GM19043 (cell line): Measurements from ENCODE around the gene DFFA.
"Not testable (repeated sequence)": the region's sequence is repeated elsewhere in the genome, so short reads cannot be mapped to it uniquely, and the experiment has no call there.

ENCODE experiments used
- ATAC-seq: cut with Tn5 transposase; IDR thresholded peaks from one replicate; pipeline ENCODE4 v1.9.1; 2021; ENCODE audit warnings: low read depth; ENCODE audit not compliant: unreplicated experiment

The DFFA gene

GRCh38 chr1:10431070-10431730 is 41.1 kb downstream of the DFFA start:
- no peak for ATAC-seq

- ATAC-seq = peak; percentile 69
Measured at GRCh38 chr1:10430216-10431069, 41.9 kb downstream of the DFFA start, which contains the start of gene CENPS. Gene CENPS (plus strand): TSS chr1:10430433. CDS start chr1:10430518, 85 bp downstream.

GRCh38 chr1:10429868-10430215 is 42.5 kb downstream of the DFFA start:
- ATAC-seq = no peak

DNA sequence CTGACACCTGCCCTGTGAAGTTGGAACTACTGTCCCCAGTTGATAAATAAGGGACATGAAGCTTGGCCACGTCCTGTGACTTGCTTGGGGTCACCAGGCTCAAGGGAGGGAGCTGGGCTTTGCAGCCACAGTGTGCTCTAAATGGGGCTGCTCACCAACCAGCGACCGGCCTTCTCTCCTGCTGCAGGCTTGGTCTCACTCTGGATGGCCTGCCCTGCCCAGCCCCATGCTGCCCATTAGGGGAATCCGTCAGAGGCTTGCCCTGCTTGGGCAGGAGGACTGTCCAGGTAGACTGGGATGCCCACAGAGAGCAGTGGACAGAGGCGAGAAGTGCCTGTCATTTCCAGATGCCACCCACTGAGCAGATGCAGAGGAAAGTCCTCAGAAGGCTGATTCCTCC is 43.3 kb downstream of the DFFA start:
- ATAC-seq = no peak

GRCh38 chr1:10426535-10426848 is 45.8 kb downstream of the DFFA start:
- not testable (repeated sequence) for ATAC-seq

- ATAC-seq = not testable (repeated sequence)
Measured at GRCh38 chr1:10425826-10426534, 46.3 kb downstream of the DFFA start.

- no peak for ATAC-seq
Measured at GRCh38 chr1:10424651-10425050, 47.7 kb downstream of the DFFA start.

- ATAC-seq = no peak
Measured at GRCh38 chr1:10424034-10424433, 48.3 kb downstream of the DFFA start.

DNA sequence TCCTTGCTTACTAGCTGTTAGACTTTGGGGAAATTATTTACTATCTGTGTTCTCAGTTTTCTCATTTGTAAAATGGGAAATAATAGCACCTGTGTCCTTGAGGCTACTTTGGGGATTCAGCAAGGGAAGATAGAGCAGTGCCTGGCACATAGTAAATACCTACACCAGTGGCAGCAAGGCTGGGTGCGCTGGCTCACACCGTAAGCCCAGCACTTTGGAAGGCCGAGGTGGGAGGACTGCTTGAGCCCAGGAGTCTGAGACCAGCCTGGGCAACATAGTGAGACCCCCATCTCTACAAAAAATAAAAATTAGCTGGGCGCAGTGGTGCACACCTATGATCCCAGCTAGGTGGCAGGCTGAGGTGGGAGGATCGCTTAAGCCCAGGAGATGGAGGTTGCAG is 50.7 kb downstream of the DFFA start:
- ATAC-seq = no peak

- no peak for ATAC-seq
Measured at GRCh38 chr1:10419351-10419750, 53.0 kb downstream of the DFFA start.

- ATAC-seq = not testable (repeated sequence)
Measured at GRCh38 chr1:10418741-10419140, 53.6 kb downstream of the DFFA start.

DNA sequence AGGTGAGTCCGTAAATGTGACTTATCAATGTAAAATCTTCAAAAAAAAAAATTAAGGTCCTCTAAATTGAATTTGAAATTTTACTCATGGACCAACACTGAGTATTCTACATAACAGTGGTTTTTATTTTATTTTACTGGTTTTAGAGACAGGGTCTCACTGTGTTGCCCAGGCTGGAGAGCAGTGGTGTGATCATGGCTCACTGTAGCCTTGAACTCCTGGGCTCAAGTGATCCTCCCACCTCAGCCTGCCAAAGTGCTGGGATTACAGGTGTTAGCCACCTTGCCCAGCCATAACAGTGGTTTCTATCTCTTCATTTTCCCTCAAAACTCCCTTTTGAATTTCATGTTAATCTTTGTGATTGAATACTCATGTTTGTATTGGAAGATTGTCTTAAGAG is 56.4 kb downstream of the DFFA start:
- ATAC-seq = not testable (repeated sequence)

DNA sequence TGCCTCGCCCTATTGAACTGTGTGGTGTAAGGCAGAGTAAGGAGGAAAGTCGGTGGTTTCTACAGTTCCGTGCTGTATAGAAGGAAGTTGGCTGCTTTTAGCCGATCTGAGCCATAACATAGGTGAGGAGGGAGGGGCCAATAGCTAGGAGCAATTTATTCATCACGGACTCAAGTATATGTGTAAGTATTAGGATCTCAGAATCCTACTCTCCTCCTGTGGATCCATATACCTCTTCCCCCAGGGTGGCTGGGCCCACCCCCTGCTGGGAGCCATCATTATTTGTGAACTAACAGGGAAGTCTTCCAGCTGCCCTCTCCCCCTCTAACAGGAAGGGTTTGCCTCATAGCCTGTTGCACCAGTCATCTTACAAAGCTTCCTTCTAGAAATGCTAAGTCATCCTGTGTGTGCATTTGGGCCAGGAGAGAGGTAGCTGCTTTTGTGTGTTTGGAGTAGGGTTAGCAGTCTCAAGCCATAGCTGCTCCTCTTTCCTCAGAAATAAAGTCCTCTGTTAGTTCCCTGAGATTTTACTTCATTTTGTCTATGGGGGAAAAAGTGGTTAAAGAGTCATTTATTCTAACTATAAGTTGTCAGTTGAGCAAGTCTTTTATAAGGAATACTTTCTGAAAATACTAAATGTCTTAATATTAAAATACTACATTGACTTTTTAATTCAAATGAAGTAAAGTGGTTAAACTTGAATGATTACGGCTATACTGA is 57.0 kb downstream of the DFFA start:
- no peak for ATAC-seq

DNA sequence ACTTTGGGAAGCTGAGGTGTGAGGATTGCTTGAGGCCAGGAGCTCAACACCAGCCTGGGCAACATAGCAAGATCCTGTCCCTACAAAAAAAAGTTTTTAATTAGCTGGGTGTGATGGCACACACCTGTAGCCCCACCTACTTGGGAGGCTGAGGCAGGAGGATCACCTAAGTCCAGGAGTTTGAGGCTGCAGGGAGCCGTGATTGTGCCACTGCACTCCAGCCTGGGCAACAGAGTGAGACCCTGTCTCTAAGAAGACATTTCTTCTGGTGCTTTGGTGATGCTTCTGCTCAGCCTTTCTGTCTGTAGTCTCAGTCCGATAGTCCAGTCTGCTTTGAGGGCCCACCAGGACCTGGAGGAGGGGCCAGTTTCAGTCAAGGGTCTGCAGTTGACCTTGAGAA is 65.1 kb downstream of the DFFA start:
- no peak for ATAC-seq
